Prostate gland (tissue), 2 donors: ENCODE results near the gene SCYGR7. TPM values are rescaled to one million over a fixed set of nuclear protein-coding genes. Genes with fewer than 3 reads are reported as not detected.

Experiments used
- DNase-seq: peaks from one replicate; pipeline ENCODE4 v3.0.0-alpha.2; 2019; ENCODE audit warnings: low spot score
- H3K27ac ChIP-seq, 2 donors: fragments of 200-600 bp; sonication (generic); 2 replicates each; pipeline ENCODE4 v1.5.1; 2017 to 2019
- H3K27me3 ChIP-seq: fragments of 200-600 bp; sonication (generic); replicated peaks from 2 replicates; pipeline ENCODE4 v1.5.1; 2019; ENCODE audit not compliant: insufficient read depth
- H3K36me3 ChIP-seq, 2 donors: fragments of 200-600 bp; sonication (generic); 1 replicate in 1 of 2; 2 replicates in 1 of 2; pipeline versions ENCODE4 v1.5.1 to v1.8.1; 2017 to 2019
- H3K4me1 ChIP-seq: fragments of 200-600 bp; sonication (generic); replicated peaks from 2 replicates; pipeline ENCODE4 v1.5.1; 2019
- H3K4me3 ChIP-seq, 2 donors: fragments of 200-600 bp; sonication (generic); 2 replicates each; pipeline ENCODE4 v1.5.1; 2017 to 2019
- H3K9me3 ChIP-seq: fragments of 200-600 bp; sonication (generic); 2 replicates; pipeline ENCODE4 v1.5.1; 2017
- POLR2A ChIP-seq: fragments of 450-650 bp; IDR thresholded peaks from one replicate; pipeline ENCODE4 v1.6.1; 2016; ENCODE audit warnings: antibody characterized with exemption, mild to moderate bottlenecking
- POLR2AphosphoS5 ChIP-seq: sonication (generic); formaldehyde crosslinking; IDR thresholded peaks from one replicate; pipeline ENCODE4 v1.6.1; 2017; ENCODE audit warnings: antibody characterized with exemption
- WGBS: methylation state at CpG from one replicate; pipeline ENCODE4 v1.1.5; 2018; 5-methylcytosine and 5-hydroxymethylcytosine counted together
- intact Hi-C: fragments of 100-400 bp; cut with DNase I; formaldehyde crosslinking; loops from one replicate; pipeline ENCODE4 v1.14.2; 2022
- total RNA-seq, 2 donors: library from RNA; depleted of rRNA; stranded (reverse); fragments of >200 nt; gene quantifications; one replicate each; pipeline ENCODE4 v1.1.0, GENCODE V29; 2016
- TF ChIP-seq, protein P1 (sequence below), 4 experiments: fragments of 200-600 bp in 2 of 4; fragments of 450-650 bp in 2 of 4; sonication (generic) in 2 of 4; IDR thresholded peaks; 1 replicate in 3 of 4; 2 replicates in 1 of 4; pipeline ENCODE4 v1.5.1; 2016 to 2019; ENCODE audit warnings: antibody characterized with exemption in 4 of 4, mild to moderate bottlenecking in 2 of 4, moderate library complexity in 2 of 4

SCYGR7 gene
- total RNA-seq, 2 donors from 2014 or later: not detected

DNA sequence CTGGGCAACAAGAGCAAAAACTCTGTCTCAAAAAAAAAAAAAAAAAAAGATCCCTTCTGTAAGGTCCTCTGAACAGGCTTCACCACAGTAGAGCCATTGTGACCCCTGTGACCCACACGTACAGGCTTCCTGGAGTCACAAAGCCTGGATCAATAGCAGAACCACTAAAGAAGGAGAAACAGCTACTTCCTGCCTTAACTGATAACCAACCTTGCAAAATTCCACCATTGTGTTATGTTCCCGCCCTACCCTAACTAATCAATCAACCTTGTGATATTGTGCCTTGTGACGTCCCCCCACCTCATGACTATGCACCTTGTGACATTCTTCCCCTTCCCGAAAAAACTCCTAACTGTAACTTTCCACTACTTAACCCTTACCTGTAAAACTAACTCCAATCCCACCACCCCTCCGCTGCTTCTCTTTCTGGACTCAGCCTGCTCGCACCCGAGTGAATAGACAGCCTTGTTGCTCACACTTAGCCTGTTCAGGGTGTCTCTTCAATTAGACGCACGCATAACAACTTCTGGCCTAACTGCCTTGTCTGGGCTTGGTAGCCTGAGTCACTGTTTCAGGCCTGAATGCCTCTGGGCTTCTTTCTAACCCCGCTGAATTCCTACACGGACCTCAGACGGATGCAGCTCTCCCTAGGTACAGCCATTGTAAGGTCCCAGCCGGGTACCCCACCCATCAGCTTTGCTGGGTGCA, 31.4 kb downstream of the SCYGR7 start:
- TF ChIP-seq POLR2A: no peak
- TF ChIP-seq, protein P1, sequence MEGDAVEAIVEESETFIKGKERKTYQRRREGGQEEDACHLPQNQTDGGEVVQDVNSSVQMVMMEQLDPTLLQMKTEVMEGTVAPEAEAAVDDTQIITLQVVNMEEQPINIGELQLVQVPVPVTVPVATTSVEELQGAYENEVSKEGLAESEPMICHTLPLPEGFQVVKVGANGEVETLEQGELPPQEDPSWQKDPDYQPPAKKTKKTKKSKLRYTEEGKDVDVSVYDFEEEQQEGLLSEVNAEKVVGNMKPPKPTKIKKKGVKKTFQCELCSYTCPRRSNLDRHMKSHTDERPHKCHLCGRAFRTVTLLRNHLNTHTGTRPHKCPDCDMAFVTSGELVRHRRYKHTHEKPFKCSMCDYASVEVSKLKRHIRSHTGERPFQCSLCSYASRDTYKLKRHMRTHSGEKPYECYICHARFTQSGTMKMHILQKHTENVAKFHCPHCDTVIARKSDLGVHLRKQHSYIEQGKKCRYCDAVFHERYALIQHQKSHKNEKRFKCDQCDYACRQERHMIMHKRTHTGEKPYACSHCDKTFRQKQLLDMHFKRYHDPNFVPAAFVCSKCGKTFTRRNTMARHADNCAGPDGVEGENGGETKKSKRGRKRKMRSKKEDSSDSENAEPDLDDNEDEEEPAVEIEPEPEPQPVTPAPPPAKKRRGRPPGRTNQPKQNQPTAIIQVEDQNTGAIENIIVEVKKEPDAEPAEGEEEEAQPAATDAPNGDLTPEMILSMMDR (IDR thresholded peaks at IDR 0.05): no peak
- no peak for TF ChIP-seq POLR2AphosphoS5
- H3K27ac ChIP-seq: no peak overlapping the region
- no peak for DNase-seq
- H3K27me3 ChIP-seq: no peaks in the 10 kb centered on the region
- H3K4me3 ChIP-seq: no peak overlapping the region
- no peaks in the 10 kb centered on the region for H3K9me3 ChIP-seq
- 74% methylated on average over 13 of the region's 13 CpGs for WGBS
- intact Hi-C loops: no loop called here
- no peaks in the 10 kb centered on the region for H3K4me1 ChIP-seq
- no peaks in the 10 kb centered on the region for H3K36me3 ChIP-seq

DNA sequence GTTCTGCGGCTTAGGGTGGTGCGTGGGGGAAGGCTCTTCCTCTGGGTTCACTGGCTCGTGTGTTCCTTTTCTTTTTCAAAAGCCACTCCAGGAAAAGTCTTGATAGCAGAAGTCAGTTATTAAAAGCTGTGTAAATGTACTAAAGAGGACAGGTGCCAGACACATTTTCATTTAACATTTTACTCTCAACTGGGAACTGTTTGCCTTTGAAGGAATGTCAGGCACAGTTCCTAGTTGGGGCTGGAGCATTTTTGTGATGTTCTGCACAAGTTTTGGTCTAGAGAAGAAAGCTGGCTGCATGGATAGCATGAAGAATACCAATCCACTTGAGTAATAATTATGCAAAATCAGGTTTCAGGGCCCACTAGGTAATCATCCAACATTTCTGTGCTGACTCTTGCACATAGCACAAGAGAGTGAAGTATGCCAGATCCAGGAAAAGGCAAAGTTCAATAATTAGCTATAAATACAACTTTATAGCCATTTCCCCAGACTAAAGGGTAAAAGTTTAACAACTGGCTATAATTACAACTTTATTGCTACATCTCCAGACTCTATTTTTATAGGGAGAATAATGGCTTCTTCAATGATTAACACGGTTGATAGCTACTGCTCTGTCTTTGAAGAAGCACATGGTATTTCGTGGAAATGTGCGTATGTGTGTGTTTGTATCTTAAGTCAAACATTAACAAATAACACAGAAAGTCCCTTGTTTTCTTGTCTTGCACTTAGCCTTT, 33.8 kb downstream of the SCYGR7 start:
- no peak for TF ChIP-seq POLR2AphosphoS5
- TF ChIP-seq POLR2A: no peak
- TF ChIP-seq, protein P1 (IDR thresholded peaks at IDR 0.05): no peak
- Histone ChIP-seq H3K4me1 (no peaks in the 10 kb centered on the region), H3K36me3 (no peaks in the 10 kb centered on the region), H3K27me3 (no peaks in the 10 kb centered on the region), H3K27ac (no peak overlapping the region), H3K9me3 (no peaks in the 10 kb centered on the region), H3K4me3 (no peak overlapping the region)
- DNase-seq: no peak
- WGBS: 23% methylated on average over 6 of the region's 6 CpGs
- intact Hi-C loops: no loop called here

DNA sequence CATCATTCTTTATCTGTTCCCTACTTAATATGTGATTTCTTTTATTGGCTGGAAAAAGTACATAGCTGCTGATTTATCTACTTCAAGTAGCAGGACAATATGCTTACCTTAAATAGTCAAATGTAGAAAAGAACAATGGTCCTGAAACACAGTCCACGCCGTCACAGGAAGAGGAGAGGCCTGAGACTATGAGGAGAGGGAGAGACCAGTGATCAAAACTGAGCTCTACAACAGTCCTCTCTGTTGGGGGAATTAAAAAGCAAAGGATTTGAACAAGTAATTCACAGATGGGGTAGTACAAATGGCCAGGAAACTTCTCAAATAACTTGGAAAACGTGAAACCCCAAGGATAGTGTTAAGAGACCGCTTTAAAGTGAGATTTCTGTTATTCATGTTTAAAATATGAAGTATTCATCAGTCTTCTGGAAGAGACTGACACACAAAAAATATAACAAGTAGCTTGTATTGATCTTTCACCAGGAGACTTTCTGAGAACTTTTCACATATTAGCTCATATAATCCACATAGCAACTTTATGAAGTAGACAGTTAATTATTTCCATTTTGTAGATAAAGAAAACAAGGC, 37.7 kb downstream of the SCYGR7 start:
- WGBS: 71% methylated on average over 4 of the region's 4 CpGs
- intact Hi-C loops: loop anchor here (5.0 kb wide), 3 partner anchors 109 to 359 kb away; partner anchors contain the start of gene AGFG1
- TF ChIP-seq POLR2AphosphoS5 (no peak), POLR2A (no peak)
- TF ChIP-seq, protein P1 (IDR thresholded peaks at IDR 0.05): no peak

DNA sequence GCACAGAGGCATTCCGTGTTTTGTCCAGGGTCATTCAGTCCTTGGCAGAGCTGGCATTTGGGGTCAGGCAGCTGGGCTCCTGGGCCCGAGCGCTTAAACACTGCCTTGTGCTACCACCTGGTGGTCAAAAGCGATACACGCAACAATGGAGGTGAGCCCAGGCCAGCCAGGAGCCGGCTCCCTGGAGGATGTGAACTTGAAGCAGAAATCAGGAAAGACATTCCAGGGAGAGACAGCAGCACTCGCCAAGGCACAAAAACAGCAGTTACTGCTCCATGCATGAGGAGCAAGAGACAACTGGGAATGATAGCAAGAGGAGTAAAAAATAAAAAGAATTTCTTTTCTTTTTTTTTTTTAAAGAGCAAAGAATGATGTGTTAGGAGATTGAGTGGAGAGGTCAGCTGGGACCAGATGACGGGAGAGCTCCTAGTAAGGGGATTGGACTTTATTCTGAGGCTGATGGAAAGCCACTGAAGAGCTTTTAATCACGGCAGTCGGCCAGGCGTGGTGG, 38.3 kb downstream of the SCYGR7 start:
- TF ChIP-seq, protein P1 (IDR thresholded peaks at IDR 0.05): peak; percentile 71 to 79 (median 76)
- TF ChIP-seq POLR2AphosphoS5: no peak
- 31% methylated on average over 11 of the region's 11 CpGs for WGBS
- intact Hi-C loops: loop anchor here (5.0 kb wide), 3 partner anchors 109 to 359 kb away; partner anchors contain the start of gene AGFG1
- Histone ChIP-seq H3K4me3 (no peak overlapping the region), H3K9me3 (no peaks in the 10 kb centered on the region), H3K4me1 (no peaks in the 10 kb centered on the region), H3K36me3 (no peaks in the 10 kb centered on the region), H3K27me3 (no peaks in the 10 kb centered on the region), H3K27ac (no peak overlapping the region)
- peak; percentile 62 for DNase-seq

More for the DNA sequence above, 37.7 kb downstream of the SCYGR7 start:
- no peak overlapping the region for H3K4me3 ChIP-seq
- H3K36me3 ChIP-seq: no peaks in the 10 kb centered on the region
- H3K9me3 ChIP-seq: no peaks in the 10 kb centered on the region
- no peak overlapping the region for H3K27ac ChIP-seq
- H3K27me3 ChIP-seq: no peaks in the 10 kb centered on the region
- DNase-seq: no peak
- no peaks in the 10 kb centered on the region for H3K4me1 ChIP-seq
